A549 (cell line): Measurements from ENCODE around the gene THEM5.

Source experiments
- CTCF ChIP-seq: fragments of >200 bp; sonication (Bioruptor Twin); formaldehyde crosslinking; IDR thresholded peaks from 3 replicates; pipeline ENCODE4 v1.5.1; 2016
- RNF2 ChIP-seq: fragments of 200-600 bp; sonication (generic); IDR thresholded peaks from 2 replicates; pipeline ENCODE4 v1.6.1; 2016; ENCODE audit warnings: low read depth, mild to moderate bottlenecking, antibody characterized with exemption, moderate library complexity, borderline replicate concordance
- ZSCAN20 ChIP-seq: fragments of 250-450 bp; sonication (Bioruptor Pico); IDR thresholded peaks from 2 replicates; pipeline ENCODE4 v1.8.0; 2022; ENCODE audit warnings: mild to moderate bottlenecking, moderate library complexity

- TF ChIP-seq ZSCAN20 (CRISPR knock-in tag) (no peak), RNF2 (no peak), CTCF (no peak)
Measured at GRCh38 chr1:151825204-151825603, 28.3 kb downstream of the THEM5 start.
